ENCODE data around the gene SYNJ2. TPM values are rescaled to one million over a fixed set of nuclear protein-coding genes. Genes with fewer than 3 reads are reported as not detected.

Gene SYNJ2
- total RNA-seq, 1 experiment from 2014 or later: 70.0 TPM

DNA sequence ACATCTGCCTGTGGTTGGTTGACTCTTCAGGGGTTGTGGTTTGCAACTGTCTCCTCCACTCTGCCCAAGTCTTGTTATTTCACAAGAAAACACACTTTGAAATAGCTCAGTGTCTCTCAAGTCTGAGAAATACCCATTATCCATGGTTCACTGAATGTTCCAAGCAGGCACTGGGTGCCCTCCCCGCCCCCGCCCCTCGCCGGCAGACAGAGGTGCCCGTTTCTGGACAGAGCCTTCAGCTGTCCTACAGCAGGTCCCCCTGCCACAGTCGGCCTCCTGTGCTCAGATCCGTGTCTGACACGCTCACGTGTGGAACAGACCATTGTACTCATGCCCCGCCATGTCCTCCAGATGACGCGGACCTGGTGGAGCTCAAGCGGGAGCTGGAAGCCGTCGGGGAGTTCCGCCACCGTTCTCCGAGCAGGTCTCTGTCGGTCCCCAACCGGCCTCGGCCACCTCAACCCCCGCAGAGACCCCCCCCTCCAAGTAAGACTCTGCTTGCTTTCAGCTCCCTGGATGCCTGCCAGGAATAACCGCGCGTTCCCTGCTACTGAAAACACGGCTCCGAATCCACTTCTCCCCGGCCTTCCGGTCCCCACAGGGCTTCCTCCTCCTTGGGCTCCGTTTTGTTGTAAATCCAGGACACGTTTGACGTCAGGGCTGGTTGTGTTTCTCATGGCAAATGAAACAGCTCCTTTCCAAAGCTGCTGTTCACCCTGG is 105.0 kb downstream of the SYNJ2 start:
- no peak overlapping the region for H3K27ac ChIP-seq (ENCODE audit: low read length)
- H3K4me3 ChIP-seq (ENCODE audit: low read depth in 2 of 2, low read length in 2 of 2): no peak overlapping the region
- TF ChIP-seq, protein P1, sequence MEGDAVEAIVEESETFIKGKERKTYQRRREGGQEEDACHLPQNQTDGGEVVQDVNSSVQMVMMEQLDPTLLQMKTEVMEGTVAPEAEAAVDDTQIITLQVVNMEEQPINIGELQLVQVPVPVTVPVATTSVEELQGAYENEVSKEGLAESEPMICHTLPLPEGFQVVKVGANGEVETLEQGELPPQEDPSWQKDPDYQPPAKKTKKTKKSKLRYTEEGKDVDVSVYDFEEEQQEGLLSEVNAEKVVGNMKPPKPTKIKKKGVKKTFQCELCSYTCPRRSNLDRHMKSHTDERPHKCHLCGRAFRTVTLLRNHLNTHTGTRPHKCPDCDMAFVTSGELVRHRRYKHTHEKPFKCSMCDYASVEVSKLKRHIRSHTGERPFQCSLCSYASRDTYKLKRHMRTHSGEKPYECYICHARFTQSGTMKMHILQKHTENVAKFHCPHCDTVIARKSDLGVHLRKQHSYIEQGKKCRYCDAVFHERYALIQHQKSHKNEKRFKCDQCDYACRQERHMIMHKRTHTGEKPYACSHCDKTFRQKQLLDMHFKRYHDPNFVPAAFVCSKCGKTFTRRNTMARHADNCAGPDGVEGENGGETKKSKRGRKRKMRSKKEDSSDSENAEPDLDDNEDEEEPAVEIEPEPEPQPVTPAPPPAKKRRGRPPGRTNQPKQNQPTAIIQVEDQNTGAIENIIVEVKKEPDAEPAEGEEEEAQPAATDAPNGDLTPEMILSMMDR (IDR thresholded peaks at IDR 0.05): no peak
- TF ChIP-seq POLR2AphosphoS5 (IDR thresholded peaks at IDR 0.05; ENCODE audit: low read depth, low read length): no peak
- TF ChIP-seq, protein P2, sequence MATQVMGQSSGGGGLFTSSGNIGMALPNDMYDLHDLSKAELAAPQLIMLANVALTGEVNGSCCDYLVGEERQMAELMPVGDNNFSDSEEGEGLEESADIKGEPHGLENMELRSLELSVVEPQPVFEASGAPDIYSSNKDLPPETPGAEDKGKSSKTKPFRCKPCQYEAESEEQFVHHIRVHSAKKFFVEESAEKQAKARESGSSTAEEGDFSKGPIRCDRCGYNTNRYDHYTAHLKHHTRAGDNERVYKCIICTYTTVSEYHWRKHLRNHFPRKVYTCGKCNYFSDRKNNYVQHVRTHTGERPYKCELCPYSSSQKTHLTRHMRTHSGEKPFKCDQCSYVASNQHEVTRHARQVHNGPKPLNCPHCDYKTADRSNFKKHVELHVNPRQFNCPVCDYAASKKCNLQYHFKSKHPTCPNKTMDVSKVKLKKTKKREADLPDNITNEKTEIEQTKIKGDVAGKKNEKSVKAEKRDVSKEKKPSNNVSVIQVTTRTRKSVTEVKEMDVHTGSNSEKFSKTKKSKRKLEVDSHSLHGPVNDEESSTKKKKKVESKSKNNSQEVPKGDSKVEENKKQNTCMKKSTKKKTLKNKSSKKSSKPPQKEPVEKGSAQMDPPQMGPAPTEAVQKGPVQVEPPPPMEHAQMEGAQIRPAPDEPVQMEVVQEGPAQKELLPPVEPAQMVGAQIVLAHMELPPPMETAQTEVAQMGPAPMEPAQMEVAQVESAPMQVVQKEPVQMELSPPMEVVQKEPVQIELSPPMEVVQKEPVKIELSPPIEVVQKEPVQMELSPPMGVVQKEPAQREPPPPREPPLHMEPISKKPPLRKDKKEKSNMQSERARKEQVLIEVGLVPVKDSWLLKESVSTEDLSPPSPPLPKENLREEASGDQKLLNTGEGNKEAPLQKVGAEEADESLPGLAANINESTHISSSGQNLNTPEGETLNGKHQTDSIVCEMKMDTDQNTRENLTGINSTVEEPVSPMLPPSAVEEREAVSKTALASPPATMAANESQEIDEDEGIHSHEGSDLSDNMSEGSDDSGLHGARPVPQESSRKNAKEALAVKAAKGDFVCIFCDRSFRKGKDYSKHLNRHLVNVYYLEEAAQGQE (IDR thresholded peaks at IDR 0.05; ENCODE audit: insufficient read depth in 1 of 2, low read depth in 2 of 2, low read length in 1 of 2): no peak
- no peak for TF ChIP-seq TCF7L2 (IDR thresholded peaks at IDR 0.05; ENCODE audit: low read depth, low read length)
- TF ChIP-seq SIN3A (IDR thresholded peaks at IDR 0.05; ENCODE audit: borderline replicate concordance, insufficient read depth, low read depth, low read length): no peak
- CTCF ChIA-PET: no interaction called here
- ATAC-seq: no peak; the same call in 1 of the 2 replicates
- POLR2A ChIA-PET: no interaction called here
- H3K4me1 ChIP-seq (ENCODE audit: control insufficient read depth, insufficient read depth, low read length): no peaks in the 10 kb centered on the region
- in situ Hi-C loops (cut with HindIII; ENCODE audit: low pct_unique_long_range_greater_than_20kb, low sequenced_read_pairs): no loop called here
- peaks cover 27% of the 10 kb centered on the region for H3K36me3 ChIP-seq (ENCODE audit: control insufficient read depth, insufficient read depth, low read length)
- no peaks in the 10 kb centered on the region for H3K9me3 ChIP-seq (ENCODE audit: control insufficient read depth, insufficient read depth, low read depth, low read length)
- intact Hi-C loops (cut with micrococcal nuclease; ENCODE audit: unreplicated experiment): no loop called here
- no peaks in the 10 kb centered on the region for H3K27me3 ChIP-seq (ENCODE audit: control insufficient read depth, insufficient read depth, low read length)
- no TSS peak for BruUV-seq (replicated peaks)
- DNase-seq (ENCODE audit: low read depth, low spot score): no peak

DNA sequence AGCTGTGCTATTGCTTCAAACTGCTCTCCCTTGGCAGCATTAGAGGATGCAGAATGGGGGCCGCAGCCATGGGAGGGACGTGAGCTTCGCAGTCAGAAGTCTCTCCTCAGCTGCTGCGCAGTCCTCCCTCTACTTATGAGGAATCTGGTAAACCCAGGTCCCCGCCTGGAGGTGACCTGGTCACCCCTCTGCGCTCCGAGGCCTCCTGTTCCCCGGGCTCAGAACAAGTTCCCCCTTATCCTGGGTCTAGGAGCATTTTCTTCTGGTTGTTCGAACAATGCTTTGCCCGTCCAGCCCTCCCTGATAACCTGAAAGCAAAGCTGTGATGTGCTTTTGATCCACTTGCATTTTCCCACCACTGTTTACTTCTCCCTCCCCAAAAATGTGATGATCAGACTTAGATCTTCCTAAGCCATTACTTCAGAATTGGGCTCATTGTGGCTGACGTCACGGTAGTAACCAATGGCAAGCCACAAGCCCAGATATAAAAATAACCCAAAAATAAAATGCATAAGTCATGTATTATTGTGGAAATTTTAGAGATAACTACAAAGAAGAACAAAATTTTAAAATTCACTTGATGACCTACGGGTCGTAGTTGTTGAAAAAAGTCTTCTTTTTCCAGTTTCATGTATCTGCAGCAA is 105.7 kb downstream of the SYNJ2 start:
- Histone ChIP-seq H3K4me1 (ENCODE audit: control insufficient read depth, insufficient read depth, low read length) (no peaks in the 10 kb centered on the region), H3K27me3 (ENCODE audit: control insufficient read depth, insufficient read depth, low read length) (no peaks in the 10 kb centered on the region), H3K36me3 (ENCODE audit: control insufficient read depth, insufficient read depth, low read length) (peaks cover 29% of the 10 kb centered on the region), H3K9me3 (ENCODE audit: control insufficient read depth, insufficient read depth, low read depth, low read length) (no peaks in the 10 kb centered on the region), H3K4me3 (ENCODE audit: low read depth in 2 of 2, low read length in 2 of 2) (no peak overlapping the region), H3K27ac (ENCODE audit: low read length) (no peak overlapping the region)
- BruUV-seq (replicated peaks): no TSS peak
- intact Hi-C loops (cut with micrococcal nuclease; ENCODE audit: unreplicated experiment): no loop called here
- POLR2A ChIA-PET: no interaction called here
- DNase-seq (ENCODE audit: low read depth, low spot score) (no peak), ATAC-seq (no peak)
- TF ChIP-seq, protein P1 (IDR thresholded peaks at IDR 0.05): no peak
- TF ChIP-seq, protein P2 (IDR thresholded peaks at IDR 0.05; ENCODE audit: insufficient read depth in 1 of 2, low read depth in 2 of 2, low read length in 1 of 2): no peak
- no peak for TF ChIP-seq TCF7L2 (IDR thresholded peaks at IDR 0.05; ENCODE audit: low read depth, low read length)
- TF ChIP-seq POLR2AphosphoS5 (IDR thresholded peaks at IDR 0.05; ENCODE audit: low read depth, low read length): no peak
- no peak for TF ChIP-seq SIN3A (IDR thresholded peaks at IDR 0.05; ENCODE audit: borderline replicate concordance, insufficient read depth, low read depth, low read length)
- in situ Hi-C loops (cut with HindIII; ENCODE audit: low pct_unique_long_range_greater_than_20kb, low sequenced_read_pairs): no loop called here
- CTCF ChIA-PET: interaction anchor here (0.7 kb wide), 1 partner anchor 46 kb away, joined by 3 read pairs; no protein-coding TSS in a partner anchor
